Mucosa of descending colon (tissue), 3 donors: Measurements from ENCODE around the gene AMDHD1. TPM values are rescaled to one million over a fixed set of nuclear protein-coding genes. Genes with fewer than 3 reads are reported as not detected.
A peak's percentile ranks its signal among the peaks of the same experiment; 100 is the strongest.

ENCODE experiments used
- ATAC-seq: fragments of 200-7000 bp; cut with Tn5 transposase; one replicate; pipeline ENCODE4 v1.9.1; 2020; ENCODE audit warnings: mild to moderate bottlenecking, moderate library complexity
- DNase-seq, 3 donors: peaks; one replicate each; pipeline ENCODE4 v3.0.0-alpha.2; 2020
- H3K36me3 ChIP-seq: fragments of 200-600 bp; one replicate; pipeline ENCODE4 v1.8.0; 2021; ENCODE audit warnings: low read depth, mild to moderate bottlenecking
- H3K4me1 ChIP-seq: fragments of 200-600 bp; one replicate; pipeline ENCODE4 v1.8.0; 2021; ENCODE audit warnings: low read depth, mild to moderate bottlenecking
- H3K4me3 ChIP-seq: fragments of 200-600 bp; one replicate; pipeline ENCODE4 v1.8.0; 2021; ENCODE audit warnings: mild to moderate bottlenecking
- H3K9me3 ChIP-seq: fragments of 200-600 bp; one replicate; pipeline ENCODE4 v1.8.0; 2021; ENCODE audit warnings: mild to moderate bottlenecking
- CTCF ChIP-seq: fragments of 200-600 bp; IDR thresholded peaks from one replicate; pipeline ENCODE4 v1.8.0; 2022; ENCODE audit warnings: antibody characterized with exemption, mild to moderate bottlenecking
- intact Hi-C, 2 donors: fragments of 100-400 bp; cut with DNase I in 1 of 2; cut with micrococcal nuclease in 1 of 2; formaldehyde crosslinking; loops; one replicate each; pipeline versions ENCODE4 v1.11.0 to v1.11.1; 2022; cut with DNase I, micrococcal nuclease
- total RNA-seq, 3 donors: library from RNA; stranded (reverse); fragmentation: NEBNext Ultra II Directional in 2 of 3; extraction: Animal tissue kit (Norgen Biotek cat#: 25700) in 2 of 3; gene quantifications; one replicate each; pipeline versions ENCODE4 v1.2.1 to v1.2.4, GENCODE V29; 2021 to 2023
- donor health status: DM: no; HTN: no; CAD: no; lungs with moderate emphysema.
- donor health status: DM: no; HTN: no; CAD: no.
- donor health status: DM: no; HTN: yes; CAD: no.

Gene AMDHD1
- total RNA-seq, 3 donors from 2014 or later = 0.35 to 0.41 TPM; not detected in 1

GRCh38 chr12:96000858-96001257 lies 57.7 kb downstream of the AMDHD1 start:
- DNase-seq (no peak), ATAC-seq (no peak)
- H3K9me3 ChIP-seq = no peaks in the 10 kb centered on the region
- no peaks in the 10 kb centered on the region for H3K36me3 ChIP-seq
- H3K4me1 ChIP-seq = no peaks in the 10 kb centered on the region
- intact Hi-C loops = no loop called here
- TF ChIP-seq CTCF = no peak
- no peak overlapping the region for H3K4me3 ChIP-seq

- Histone ChIP-seq H3K4me1 (no peaks in the 10 kb centered on the region), H3K9me3 (no peaks in the 10 kb centered on the region), H3K36me3 (no peaks in the 10 kb centered on the region), H3K4me3 (no peak overlapping the region)
- intact Hi-C loops = no loop called here
- ATAC-seq (no peak), DNase-seq (no peak)
- TF ChIP-seq CTCF = no peak
Measured at GRCh38 chr12:96006727-96007126, 63.6 kb downstream of the AMDHD1 start.

- H3K4me1 ChIP-seq = no peaks in the 10 kb centered on the region
- no peak overlapping the region for H3K4me3 ChIP-seq
- intact Hi-C loops = no loop called here
- DNase-seq = no peak
- TF ChIP-seq CTCF = no peak
- no peaks in the 10 kb centered on the region for H3K9me3 ChIP-seq
- ATAC-seq = no peak
- H3K36me3 ChIP-seq = no peaks in the 10 kb centered on the region
Measured at GRCh38 chr12:96007729-96008128, 64.6 kb downstream of the AMDHD1 start.

- ATAC-seq = no peak
- intact Hi-C loops = no loop called here
- DNase-seq = no peak
Measured at GRCh38 chr12:96014943-96015599, 71.9 kb downstream of the AMDHD1 start.

GRCh38 chr12:96015672-96016071 lies 72.5 kb downstream of the AMDHD1 start:
- DNase-seq = peak in 1 of 3 donors; percentile 35

More at GRCh38 chr12:96014943-96015599, 71.9 kb downstream of the AMDHD1 start:
- Histone ChIP-seq H3K4me1 (no peaks in the 10 kb centered on the region), H3K4me3 (no peak overlapping the region), H3K36me3 (no peaks in the 10 kb centered on the region), H3K9me3 (no peaks in the 10 kb centered on the region)
- TF ChIP-seq CTCF = no peak

More at GRCh38 chr12:96015672-96016071, 72.5 kb downstream of the AMDHD1 start:
- Histone ChIP-seq H3K9me3 (no peaks in the 10 kb centered on the region), H3K4me3 (no peak overlapping the region), H3K4me1 (no peaks in the 10 kb centered on the region), H3K36me3 (no peaks in the 10 kb centered on the region)
- TF ChIP-seq CTCF = no peak
- intact Hi-C loops = no loop called here
- ATAC-seq = peak; percentile 21

Other genes with a start within 250 kb of the AMDHD1 start
- 10 to 100 TPM; 15.9 to 34.7 (median 19.8) TPM for gene NTN4, start 152.6 kb upstream of the AMDHD1 start, total RNA-seq
- 10 to 100 TPM; 12.2 to 21.5 (median 13.7) TPM for gene SNRPF, start 84.4 kb upstream of the AMDHD1 start, total RNA-seq
- not detected for gene CCDC38, start 717 bp upstream of the AMDHD1 start, total RNA-seq
- gene HAL, start 53.0 kb downstream of the AMDHD1 start, total RNA-seq = 1 to 10 TPM; 1.0 to 1.8 (median 1.5) TPM
- gene LTA4H, start 92.3 kb downstream of the AMDHD1 start, total RNA-seq = 10 to 100 TPM; 52.8 to 68.2 (median 56.9) TPM